Heart right ventricle (tissue), 16 donors: Measurements from ENCODE around the gene S100Z. TPM values are rescaled to one million over a fixed set of nuclear protein-coding genes. Genes with fewer than 3 reads are reported as not detected.
"Not testable (repeated sequence)": the region's sequence is repeated elsewhere in the genome, so short reads cannot be mapped to it uniquely, and the experiment has no call there.

Source experiments
- ATAC-seq, 8 donors: fragments of 200-7000 bp; cut with Tn5 transposase; one replicate each; pipeline ENCODE4 v1.9.1; 2020; ENCODE audit warnings: mild to moderate bottlenecking in 8 of 8, moderate library complexity in 8 of 8, moderate number of reproducible peaks in 1 of 8
- DNase-seq, 2 donors: peaks; one replicate each; pipeline ENCODE4 v3.0.0-alpha.2; 2020
- H3K27ac ChIP-seq, 10 donors: fragments of 200-600 bp; sonication (generic) in 2 of 10; one replicate each; pipeline versions ENCODE4 v1.5.0 to v1.8.0; 2020 to 2022; ENCODE audit warnings: mild to moderate bottlenecking in 3 of 10
- H3K27me3 ChIP-seq, 7 donors: fragments of 200-600 bp; one replicate each; pipeline ENCODE4 v1.8.0; 2021 to 2022; ENCODE audit warnings: mild to moderate bottlenecking in 2 of 7
- H3K36me3 ChIP-seq, 9 donors: fragments of 200-600 bp; sonication (generic) in 1 of 9; one replicate each; pipeline versions ENCODE4 v1.5.0 to v1.8.0; 2020 to 2022; ENCODE audit warnings: mild to moderate bottlenecking in 2 of 9
- H3K4me1 ChIP-seq, 9 donors: fragments of 200-600 bp; sonication (generic) in 1 of 9; one replicate each; pipeline versions ENCODE4 v1.5.0 to v1.8.0; 2020 to 2022; ENCODE audit warnings: mild to moderate bottlenecking in 4 of 9
- H3K4me3 ChIP-seq, 10 donors: fragments of 200-600 bp; sonication (generic) in 2 of 10; one replicate each; pipeline versions ENCODE4 v1.5.0 to v1.8.0; 2020 to 2022; ENCODE audit warnings: mild to moderate bottlenecking in 7 of 10, moderate library complexity in 2 of 10
- H3K9me3 ChIP-seq, 11 donors: fragments of 200-600 bp in 10 of 11; sonication (generic) in 2 of 11; one replicate each; pipeline versions ENCODE4 v1.5.0 to v1.8.0; 2013 to 2022; ENCODE audit warnings: mild to moderate bottlenecking in 2 of 11, control low read depth in 1 of 11, moderate library complexity in 1 of 11
- WGBS, 2 donors: extraction: QIAGEN DNeasy Blood & Tissue Kit; methylation state at CpG; one replicate each; pipeline ENCODE4 v1.1.7; 2013; ENCODE audit warnings: inconsistent platforms in 1 of 2; 5-methylcytosine and 5-hydroxymethylcytosine counted together
- intact Hi-C, 10 donors: fragments of 100-400 bp; cut with DNase I; formaldehyde crosslinking; loops; one replicate each; pipeline versions ENCODE4 v1.11.1 to v1.14.2; 2022
- polyA plus RNA-seq, 2 donors: library from polyadenylated mRNA; stranded (reverse); fragments of 200-250 nt; gene quantifications; one replicate each; pipeline ENCODE4 v1.2.3, GENCODE V29; 2013
- total RNA-seq, 10 donors: library from RNA; stranded (reverse); fragmentation: NEBNext Ultra II Directional in 3 of 10; extraction: Animal tissue kit (Norgen Biotek cat#: 25700) in 3 of 10; gene quantifications; one replicate each; pipeline versions ENCODE4 v1.2.1 to v1.2.4, GENCODE V29; 2021 to 2023
- TF ChIP-seq, protein P1 (sequence below), 9 donors: fragments of 200-600 bp; sonication (generic) in 2 of 9; IDR thresholded peaks; one replicate each; pipeline versions ENCODE4 v1.5.0 to v1.8.0; 2021 to 2022; ENCODE audit warnings: antibody characterized with exemption in 9 of 9, mild to moderate bottlenecking in 5 of 9, moderate library complexity in 1 of 9
- donor health status: Arrhythmogenic right ventricular cardiomyopathy.
- donor health status: ischemic (EF 13 %, LVEDD 7.1; RV severe dilation, severe dysfunction).
- donor health status: healthy with polysubstance abuse.
- donor health status: DM: no; HTN: yes; CAD: no.
- donor health status: DM: no; HTN: no; CAD: no.
- donor health status: ischemic (EF 25% LVEDD 6.9; RV normal size, moderate dysfunction).
- donor health status: ischemic (EF 25% LVEDD 5.7; RV mildly dilated, moderate dysfunction).
- donor health status: healthy.
- donor health status: DM: yes; HTN: yes; CAD: no.
- donor health status: Ischemic cardiomyopathy.
- donor health status: ischemic (EF 35%, LVEDD 5.7; RV mildly dilated, moderate dysfunction).
- donor health status: nonischemic (EF 11% LVEDD 7.7; RV severe dilation, severe dysfunction).
- donor health status: DM: yes; HTN: yes; CAD: no.
- donor health status: PGD.
- donor health status: ischemic (EF 29% LVEDD 5.4; RV normal size, mild dysfunction).
- donor health status: nonischemic (EF 23%, LVEDD 6.1; RV moderate dilation, normal function).

S100Z gene
- total and polyA plus RNA-seq, 12 donors, result 0.03 to 0.22 TPM; not detected in 10

DNA sequence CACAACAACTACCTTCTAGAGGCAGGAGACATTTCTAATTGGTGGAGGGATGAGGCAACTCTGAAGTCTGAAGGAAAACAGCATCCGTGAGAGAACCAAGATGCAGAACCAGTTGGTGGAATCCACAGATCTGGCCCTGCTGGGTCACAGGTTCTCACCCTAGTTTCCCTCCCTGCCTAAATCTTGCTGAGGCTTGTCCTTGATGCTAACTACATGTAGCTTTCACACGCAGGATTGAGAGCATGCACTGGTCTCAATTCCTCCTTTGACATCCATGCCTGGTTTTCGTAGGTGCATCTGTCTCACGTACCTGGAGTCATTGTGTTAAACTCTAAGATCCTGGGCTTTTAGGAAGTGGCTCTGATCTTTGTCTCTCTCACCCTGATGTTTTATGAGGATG lies 40.7 kb upstream of the S100Z start:
- WGBS, 2 donors, result 72 to 81% methylated on average over 4 of the region's 4 CpGs
- H3K4me3 ChIP-seq, result no peak overlapping the region
- intact Hi-C loops, result no loop called here
- TF ChIP-seq, protein P1, sequence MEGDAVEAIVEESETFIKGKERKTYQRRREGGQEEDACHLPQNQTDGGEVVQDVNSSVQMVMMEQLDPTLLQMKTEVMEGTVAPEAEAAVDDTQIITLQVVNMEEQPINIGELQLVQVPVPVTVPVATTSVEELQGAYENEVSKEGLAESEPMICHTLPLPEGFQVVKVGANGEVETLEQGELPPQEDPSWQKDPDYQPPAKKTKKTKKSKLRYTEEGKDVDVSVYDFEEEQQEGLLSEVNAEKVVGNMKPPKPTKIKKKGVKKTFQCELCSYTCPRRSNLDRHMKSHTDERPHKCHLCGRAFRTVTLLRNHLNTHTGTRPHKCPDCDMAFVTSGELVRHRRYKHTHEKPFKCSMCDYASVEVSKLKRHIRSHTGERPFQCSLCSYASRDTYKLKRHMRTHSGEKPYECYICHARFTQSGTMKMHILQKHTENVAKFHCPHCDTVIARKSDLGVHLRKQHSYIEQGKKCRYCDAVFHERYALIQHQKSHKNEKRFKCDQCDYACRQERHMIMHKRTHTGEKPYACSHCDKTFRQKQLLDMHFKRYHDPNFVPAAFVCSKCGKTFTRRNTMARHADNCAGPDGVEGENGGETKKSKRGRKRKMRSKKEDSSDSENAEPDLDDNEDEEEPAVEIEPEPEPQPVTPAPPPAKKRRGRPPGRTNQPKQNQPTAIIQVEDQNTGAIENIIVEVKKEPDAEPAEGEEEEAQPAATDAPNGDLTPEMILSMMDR (IDR thresholded peaks at IDR 0.05), result no peak
- H3K27me3 ChIP-seq, result no peaks in the 10 kb centered on the region
- H3K36me3 ChIP-seq, result no peaks in the 10 kb centered on the region
- no peak for ATAC-seq
- no peaks in the 10 kb centered on the region for H3K9me3 ChIP-seq
- no peak overlapping the region for H3K27ac ChIP-seq
- no peak for DNase-seq
- H3K4me1 ChIP-seq, result peaks cover 0 to 8% (median 0%) of the 10 kb centered on the region in 9 donors

GRCh38 chr5:76810236-76810635 lies 39.6 kb upstream of the S100Z start:
- no peaks in the 10 kb centered on the region for H3K27me3 ChIP-seq
- DNase-seq (no peak), ATAC-seq (no peak)
- intact Hi-C loops, result no loop called here
- peaks cover 0 to 7% (median 0%) of the 10 kb centered on the region in 9 donors for H3K4me1 ChIP-seq
- no peaks in the 10 kb centered on the region for H3K36me3 ChIP-seq
- H3K4me3 ChIP-seq, result no peak overlapping the region
- TF ChIP-seq, protein P1 (IDR thresholded peaks at IDR 0.05), result no peak
- H3K9me3 ChIP-seq, result no peaks in the 10 kb centered on the region
- no peak overlapping the region for H3K27ac ChIP-seq
- 96 to 97% methylated on average over 6 of the region's 6 CpGs for WGBS, 2 donors

GRCh38 chr5:76811214-76811613 lies 38.6 kb upstream of the S100Z start:
- ATAC-seq, result no peak
- H3K27me3 ChIP-seq, result no peaks in the 10 kb centered on the region
- 95 to 97% methylated on average over 5 of the region's 5 CpGs for WGBS, 2 donors
- intact Hi-C loops, result no loop called here
- no peak overlapping the region for H3K4me3 ChIP-seq
- H3K4me1 ChIP-seq, result no peaks in the 10 kb centered on the region
- no peak for DNase-seq
- H3K27ac ChIP-seq, result no peak overlapping the region
- H3K36me3 ChIP-seq, result no peaks in the 10 kb centered on the region
- TF ChIP-seq, protein P1 (IDR thresholded peaks at IDR 0.05), result no peak
- H3K9me3 ChIP-seq, result no peaks in the 10 kb centered on the region

DNA sequence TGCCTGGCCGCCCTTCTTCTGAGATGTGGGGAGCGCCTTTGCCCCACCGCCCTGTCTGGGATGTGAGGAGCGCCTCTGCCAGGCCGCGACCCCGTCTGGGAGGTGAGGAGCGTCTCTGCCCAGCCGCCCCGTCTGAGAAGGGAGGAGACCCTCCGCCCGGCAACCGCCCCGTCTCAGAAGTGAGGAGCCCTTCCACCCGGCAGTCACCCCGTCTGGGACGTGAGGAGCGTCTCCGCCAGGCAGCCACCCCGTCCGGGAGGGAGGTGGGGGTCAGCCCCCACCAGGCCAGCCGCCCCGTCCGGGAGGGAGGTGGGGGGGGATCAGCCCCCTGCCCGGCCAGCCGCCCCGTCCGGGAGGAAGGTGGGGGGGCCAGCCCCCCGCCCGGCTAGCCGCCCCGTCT lies 37.6 kb upstream of the S100Z start:
- DNase-seq, H3K27ac ChIP-seq, intact Hi-C loops, H3K27me3 ChIP-seq, H3K4me3 ChIP-seq, H3K9me3 ChIP-seq, ATAC-seq, H3K4me1 ChIP-seq, H3K36me3 ChIP-seq: not testable (repeated sequence)
- WGBS, 2 donors, result 95 to 99% methylated on average over 27 to 32 of the region's 32 CpGs

DNA sequence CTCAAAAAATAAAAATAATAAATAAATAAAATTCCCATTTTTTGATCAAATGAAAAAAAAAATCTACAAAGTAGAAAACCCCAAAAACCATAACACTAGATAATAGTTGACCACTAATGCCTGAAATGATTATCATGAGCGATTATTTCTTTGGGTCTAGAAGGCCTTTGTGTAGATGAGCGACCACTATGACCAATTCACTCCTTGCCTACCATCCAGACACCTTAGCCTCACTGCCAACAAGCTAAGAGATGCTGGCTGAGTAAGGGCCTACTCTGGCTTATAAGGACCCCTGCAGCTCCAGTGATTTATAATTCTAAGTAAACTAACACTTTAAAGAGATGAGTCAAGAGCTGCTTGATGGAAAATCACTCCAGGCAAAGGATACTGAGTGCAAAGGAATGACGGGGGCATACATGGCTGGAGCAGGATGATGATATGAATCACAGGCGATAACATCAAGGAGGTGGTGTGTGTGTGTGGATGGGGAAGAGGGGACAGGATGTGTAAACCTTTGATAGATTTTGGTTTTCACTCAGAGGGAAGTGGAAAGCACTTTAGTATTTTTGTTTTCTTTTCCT lies 35.7 kb upstream of the S100Z start:
- no peaks in the 10 kb centered on the region for H3K9me3 ChIP-seq
- H3K4me3 ChIP-seq, result no peak overlapping the region
- TF ChIP-seq, protein P1 (IDR thresholded peaks at IDR 0.05), result no peak
- ATAC-seq, result no peak
- peaks cover 0 to 8% (median 7%) of the 10 kb centered on the region in 9 donors for H3K4me1 ChIP-seq
- DNase-seq, result no peak
- H3K27ac ChIP-seq, result no peak overlapping the region
- no peaks in the 10 kb centered on the region for H3K36me3 ChIP-seq
- H3K27me3 ChIP-seq, result peaks cover 0 to 26% (median 16%) of the 10 kb centered on the region in 7 donors
- 89 to 90% methylated on average over 4 of the region's 4 CpGs for WGBS, 2 donors
- intact Hi-C loops, result no loop called here
